Ecto neural progenitor cell (in vitro differentiated cells): ENCODE results near the gene RPL22.
"Not testable (repeated sequence)": the region's sequence is repeated elsewhere in the genome, so short reads cannot be mapped to it uniquely, and the experiment has no call there.

ENCODE experiments used
- DNase-seq: peaks from one replicate; pipeline ENCODE4 v3.0.0-alpha.2; 2018; ENCODE audit warnings: low spot score

The RPL22 gene

GRCh38 chr1:6233376-6233775 lies 34.0 kb upstream of the RPL22 start:
- no peak for DNase-seq

- no peak for DNase-seq
These were observed 26.3 kb upstream of the RPL22 start for GRCh38 chr1:6225651-6226050.

DNA sequence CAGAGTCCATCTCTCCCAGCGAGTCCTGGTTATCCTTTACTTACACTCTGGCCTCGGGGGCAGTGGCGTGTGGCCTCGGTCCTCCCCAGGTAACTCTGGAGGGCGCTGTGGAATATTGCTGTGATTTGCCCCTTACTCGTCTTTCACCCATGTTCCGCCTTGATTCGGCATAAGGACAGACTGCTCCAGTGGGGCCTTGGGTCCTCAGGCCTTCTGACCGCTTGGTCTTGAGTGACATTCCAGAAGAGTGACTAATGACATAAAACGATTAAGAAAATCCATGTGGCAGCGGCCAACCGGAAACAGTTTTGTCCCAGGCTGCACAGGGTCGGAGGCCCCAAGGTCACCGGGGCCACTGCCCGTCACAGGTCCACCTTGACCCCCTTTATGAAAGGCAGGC lies 25.3 kb upstream of the RPL22 start:
- DNase-seq: no peak

DNA sequence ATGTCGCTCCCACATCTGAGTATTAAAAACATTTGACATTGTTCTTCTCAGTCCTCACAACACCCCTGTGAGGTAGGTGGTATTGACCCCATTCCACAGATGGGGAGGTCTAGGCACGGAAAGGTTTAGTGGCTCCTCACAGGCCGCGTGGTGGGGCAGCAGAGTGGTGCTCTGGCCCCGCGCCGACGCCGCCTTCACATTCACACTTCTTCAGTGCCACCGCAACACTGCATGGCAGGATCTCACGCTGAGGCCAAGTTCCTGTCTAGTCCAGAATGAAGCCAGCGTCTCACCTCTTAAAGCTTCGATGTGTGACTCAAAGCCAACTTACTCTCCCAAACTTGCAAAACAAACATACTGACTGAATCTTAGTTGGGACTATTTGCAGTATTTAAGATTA lies 24.2 kb upstream of the RPL22 start:
- DNase-seq: no peak

GRCh38 chr1:6222636-6223035 lies 23.2 kb upstream of the RPL22 start:
- DNase-seq: no peak

GRCh38 chr1:6221210-6221784 lies 21.9 kb upstream of the RPL22 start:
- DNase-seq: no peak

GRCh38 chr1:6220236-6220635 lies 20.8 kb upstream of the RPL22 start:
- DNase-seq: no peak

DNA sequence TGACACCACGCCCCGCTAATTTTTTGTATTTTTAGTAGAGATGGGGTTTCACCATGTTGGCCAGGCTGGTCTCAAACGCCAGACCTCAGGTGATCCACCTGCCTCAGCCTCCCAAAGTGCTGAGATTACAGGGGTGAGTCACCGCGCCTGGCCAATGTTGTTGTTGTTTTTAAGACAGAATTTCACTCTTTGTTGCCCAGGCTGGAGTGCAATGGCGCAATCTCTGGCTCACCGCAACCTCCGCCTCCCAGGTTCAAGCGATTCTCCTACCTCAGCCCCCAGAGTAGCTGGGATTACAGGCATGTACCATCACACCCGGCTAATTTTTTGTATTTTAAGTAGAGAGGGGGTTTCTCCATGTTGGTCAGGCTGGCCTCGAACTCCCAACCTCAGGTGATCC lies 20.2 kb upstream of the RPL22 start:
- DNase-seq: not testable (repeated sequence)

DNA sequence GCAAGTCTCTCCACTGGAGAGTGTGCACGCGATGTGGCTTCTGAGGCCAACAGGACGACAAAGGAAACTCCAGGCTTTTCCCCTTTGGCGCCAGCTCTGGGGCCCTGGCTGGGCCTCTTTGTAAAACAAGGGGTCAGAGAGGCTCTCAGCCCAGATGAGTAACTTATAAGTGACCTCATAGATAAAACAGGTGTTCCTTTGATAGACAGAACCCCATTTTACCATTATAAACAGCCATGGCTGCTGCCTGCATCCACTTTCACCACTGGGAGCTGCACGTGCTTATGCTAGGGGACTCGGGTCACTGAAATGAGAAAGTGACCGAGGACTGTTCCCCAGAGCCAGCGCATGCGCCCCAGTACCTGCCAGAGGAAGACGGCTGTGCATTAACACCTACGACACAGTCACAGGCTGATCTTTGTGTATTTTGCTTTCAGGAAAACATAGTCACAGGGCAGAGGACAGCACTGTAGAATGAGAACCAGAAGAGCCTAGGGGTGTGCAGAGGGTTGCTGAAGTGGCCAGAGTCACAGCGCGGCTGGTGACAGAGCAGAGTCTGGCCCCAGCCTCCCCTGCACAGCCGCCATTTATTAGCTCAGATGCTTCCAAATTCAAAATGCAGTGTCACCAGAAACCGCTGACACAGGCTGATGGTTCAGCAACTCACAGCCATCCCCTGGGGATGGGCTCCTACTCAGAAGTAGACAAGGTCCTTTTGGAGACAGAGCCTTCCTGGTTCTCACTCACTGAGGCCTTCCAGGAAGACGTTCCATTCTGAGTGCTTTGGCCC lies 19.2 kb upstream of the RPL22 start:
- DNase-seq: no peak

- DNase-seq: no peak
These were observed 13.0 kb upstream of the RPL22 start for GRCh38 chr1:6212193-6212959.

DNA sequence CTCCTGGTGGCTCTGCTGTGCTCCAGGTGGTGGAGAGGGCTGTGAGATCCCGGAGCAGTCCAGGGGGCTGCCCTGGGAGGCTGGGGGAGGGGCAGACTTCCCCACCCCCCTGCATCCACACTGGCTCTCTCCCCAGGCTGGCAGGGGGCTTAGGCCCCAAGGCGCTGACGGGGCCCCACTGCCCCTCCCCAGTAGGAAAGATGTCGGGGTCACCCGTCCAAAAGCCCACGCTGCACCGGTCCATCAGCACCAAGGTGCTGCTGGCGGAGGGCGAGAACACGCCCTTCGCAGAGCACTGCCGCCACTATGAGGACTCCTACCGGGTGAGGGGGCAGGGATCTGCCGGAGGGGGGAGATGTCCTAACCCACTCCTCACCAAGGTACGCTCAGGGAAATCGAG lies 12.3 kb upstream of the RPL22 start:
- DNase-seq: no peak

DNA sequence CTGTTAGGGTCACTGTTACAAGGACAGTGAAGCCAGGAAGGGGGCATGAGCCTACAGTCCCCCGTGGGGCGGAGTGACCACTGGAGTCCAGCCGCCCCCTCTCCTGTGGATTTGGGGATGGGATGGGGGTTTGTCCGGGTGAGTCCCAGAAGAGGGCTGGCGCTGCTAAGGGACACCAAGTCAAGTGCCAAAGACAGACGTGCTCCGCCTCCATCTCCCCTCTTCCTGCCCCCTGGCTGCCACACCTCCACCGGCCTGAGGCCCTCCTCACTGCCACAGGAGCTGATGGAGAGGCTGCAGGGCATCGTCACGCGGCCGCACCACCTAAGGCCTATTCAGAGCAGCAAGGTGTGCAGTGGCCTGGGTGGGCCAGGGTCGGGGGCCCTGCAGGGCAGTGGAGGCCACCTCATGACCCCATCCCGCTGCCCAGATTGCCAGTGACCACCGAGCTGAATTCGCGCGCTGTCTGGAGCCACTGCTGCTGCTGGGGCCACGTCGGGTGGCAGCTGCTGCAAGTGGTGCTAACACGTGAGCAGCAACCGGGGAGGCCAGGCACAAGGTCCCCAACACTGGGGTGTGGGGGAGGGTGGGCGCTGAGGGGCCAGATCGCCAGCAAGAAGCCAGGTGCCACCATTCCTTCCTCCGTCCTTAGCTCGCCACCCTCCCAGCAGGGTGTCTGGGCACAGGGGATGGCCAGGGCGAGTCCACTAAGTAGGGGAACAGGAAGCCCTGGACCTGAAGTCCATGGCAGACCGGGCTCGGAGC lies 11.4 kb upstream of the RPL22 start:
- DNase-seq: no peak

- DNase-seq: peak; percentile 61
These were observed 10.5 kb upstream of the RPL22 start for GRCh38 chr1:6209661-6210580.

GRCh38 chr1:6208723-6209660 lies 9.6 kb upstream of the RPL22 start:
- DNase-seq: peak; percentile 79

DNA sequence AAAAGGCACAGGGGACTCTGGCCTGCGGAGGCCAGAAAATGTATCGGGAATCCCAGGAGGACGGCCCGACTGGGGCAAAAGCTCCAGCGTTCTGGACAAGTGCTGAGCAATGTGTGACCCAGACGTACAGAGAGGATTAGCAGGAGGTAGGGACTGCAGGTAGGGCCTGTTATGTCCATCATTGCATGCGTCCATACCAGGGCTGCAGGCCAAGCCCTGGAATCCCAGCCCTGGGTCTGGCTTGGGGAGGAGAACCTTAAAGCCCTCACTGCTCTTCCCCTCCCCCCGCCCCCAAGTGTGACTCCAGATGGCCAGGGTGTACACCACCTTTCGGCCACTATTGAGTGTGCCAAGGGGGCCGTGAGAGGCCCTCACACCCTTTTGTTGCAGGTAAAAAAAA lies 8.5 kb upstream of the RPL22 start:
- no peak for DNase-seq

- no peak for DNase-seq
These were observed 7.9 kb upstream of the RPL22 start for GRCh38 chr1:6207075-6207885.

GRCh38 chr1:6206520-6206855 lies 7.1 kb upstream of the RPL22 start:
- no peak for DNase-seq

- peak; percentile 80 for DNase-seq
These were observed 6.6 kb upstream of the RPL22 start, which contains the start of gene RNF207 for GRCh38 chr1:6205849-6206519. RNF207 (plus strand) TSS chr1:6206119; CDS start chr1:6206536, 417 bp downstream.

- no peak for DNase-seq
These were observed 2.9 kb upstream of the RPL22 start for GRCh38 chr1:6202256-6202655.
